HepG2 (cell line): Measurements from ENCODE around the gene TMEFF1. TPM values are rescaled to one million over a fixed set of nuclear protein-coding genes. Genes with fewer than 3 reads are reported as not detected.

ENCODE experiments used
- ATAC-seq: fragments of 200-7000 bp; cut with Tn5 transposase; 3 replicates; pipeline ENCODE4 v1.9.1; 2020; ENCODE audit warnings: mild to moderate bottlenecking, moderate library complexity
- BruUV-seq: library from RNA; stranded (reverse); fragments of 400-500 nt; replicated peaks from 2 replicates; lab custom pipeline; 2021; lab: Mats Ljungman, UMichigan
- CTCF ChIA-PET: fragments of 300-600 bp; formaldehyde crosslinking; extraction: SDS; loops from one replicate; lab custom pipeline; 2021; ENCODE audit warnings: low total read pairs, inconsistent platforms, low intra/inter-chr PET ratio; lab: Yijun Ruan, JAX
- POLR2A ChIA-PET: fragments of 350-600 bp; sonication (Branson Sonifier 250); formaldehyde crosslinking; loops from one replicate; lab custom pipeline; 2020; ENCODE audit warnings: antibody characterized with exemption, inconsistent platforms; lab: Yijun Ruan, JAX
- DNase-seq: peaks from one replicate; pipeline ENCODE4 v3.0.0-alpha.2; 2015; ENCODE audit warnings: low spot score
- FAIRE-seq: peaks from 3 replicates; lab custom pipeline; 2011; peaks lifted over from hg19 to GRCh38; lab: Jason Lieb, UNC
- H2AFZ ChIP-seq: one replicate; pipeline ENCODE4 v1.6.1; 2011; ENCODE audit warnings: low read length, inconsistent platforms
- H3K27ac ChIP-seq: fragments of 300-600 bp; 3 replicates; pipeline ENCODE4 v1.8.0; 2011; ENCODE audit warnings: mixed run types, mild to moderate bottlenecking, mixed read lengths, low read length, inconsistent platforms; ENCODE audit not compliant: insufficient read depth; ENCODE audit errors: extremely low read length
- H3K27me3 ChIP-seq, 2 experiments: fragments of 200-600 bp in 1 of 2; 2 replicates in 1 of 2; 3 replicates in 1 of 2; pipeline versions ENCODE4 v1.6.0 to v1.8.0; 2011; ENCODE audit warnings: low read length in 2 of 2, mild to moderate bottlenecking in 2 of 2, moderate library complexity in 2 of 2, inconsistent platforms in 1 of 2; ENCODE audit not compliant: insufficient read depth in 2 of 2, control insufficient read depth in 1 of 2
- H3K36me3 ChIP-seq, 2 experiments: fragments of 200-600 bp in 1 of 2; replicated peaks in 1 of 2; 2 replicates in 1 of 2; 3 replicates in 1 of 2; pipeline versions ENCODE4 v1.5.1 to v1.8.0; 2011; ENCODE audit warnings: low read length in 2 of 2, inconsistent platforms in 1 of 2; ENCODE audit not compliant: insufficient read depth in 2 of 2, control insufficient read depth in 1 of 2
- H3K4me1 ChIP-seq: 2 replicates; pipeline ENCODE4 v1.5.1; 2012; ENCODE audit warnings: low read length, inconsistent platforms; ENCODE audit not compliant: insufficient read depth
- H3K4me2 ChIP-seq: 2 replicates; pipeline ENCODE4 v1.6.0; 2011; ENCODE audit warnings: low read depth, low read length, inconsistent platforms
- H3K4me3 ChIP-seq, 3 experiments: fragments of 200-600 bp in 1 of 3; sonication (generic), shearing (Covaris generic) in 1 of 3; replicated peaks in 1 of 3; 2 replicates each; pipeline ENCODE4 v1.5.1; 2011 to 2016; ENCODE audit warnings: low read length in 3 of 3, inconsistent platforms in 2 of 3, low read depth in 2 of 3, mild to moderate bottlenecking in 2 of 3, control low read depth in 1 of 3, mixed read lengths in 1 of 3; ENCODE audit not compliant: insufficient read depth in 1 of 3
- H3K79me2 ChIP-seq: one replicate; pipeline ENCODE4 v1.6.1; 2011; ENCODE audit warnings: low read length, inconsistent platforms; ENCODE audit not compliant: insufficient read depth
- H3K9ac ChIP-seq: 2 replicates; pipeline ENCODE4 v1.6.0; 2011; ENCODE audit warnings: mild to moderate bottlenecking, low read depth, low read length, inconsistent platforms; ENCODE audit not compliant: insufficient read depth
- H3K9me3 ChIP-seq: 2 replicates; pipeline ENCODE4 v1.5.1; 2012; ENCODE audit warnings: mild to moderate bottlenecking, low read length
- H4K20me1 ChIP-seq: 2 replicates; pipeline ENCODE4 v1.6.0; 2011; ENCODE audit warnings: inconsistent platforms, mild to moderate bottlenecking, low read length, moderate library complexity; ENCODE audit not compliant: insufficient read depth
- CEBPB ChIP-seq: IDR thresholded peaks from 2 replicates; pipeline ENCODE4 v1.6.1; 2011; ENCODE audit warnings: low read depth, low read length, improper control_type of control experiment, borderline replicate concordance
- HIC2 ChIP-seq: sonication (generic); formaldehyde crosslinking; IDR thresholded peaks from 2 replicates; pipeline ENCODE4 v1.9.0; 2022; ENCODE audit warnings: low read depth, missing genetic modification reagents
- KDM5A ChIP-seq: fragments of 200-600 bp; sonication (generic); IDR thresholded peaks from 2 replicates; pipeline ENCODE4 v1.7.0; 2018; ENCODE audit warnings: antibody characterized with exemption, mild to moderate bottlenecking, low read length, borderline replicate concordance
- KLF12 ChIP-seq: sonication (generic); formaldehyde crosslinking; IDR thresholded peaks from 2 replicates; pipeline ENCODE4 v1.4.0; 2020; ENCODE audit warnings: missing genetic modification reagents, borderline replicate concordance
- PRMT3 ChIP-seq: sonication (generic); formaldehyde crosslinking; IDR thresholded peaks from 2 replicates; pipeline ENCODE4 v1.8.1; 2022; ENCODE audit warnings: low read depth, mild to moderate bottlenecking, moderate library complexity, missing genetic modification reagents, borderline replicate concordance
- SP2 ChIP-seq: sonication (generic); formaldehyde crosslinking; IDR thresholded peaks from 2 replicates; pipeline ENCODE4 v1.5.1; 2020; ENCODE audit warnings: mild to moderate bottlenecking, missing genetic modification reagents
- TAF15 ChIP-seq: fragments of 200-400 bp; formaldehyde crosslinking; IDR thresholded peaks from one replicate; pipeline ENCODE4 v1.6.1; 2018; ENCODE audit warnings: mild to moderate bottlenecking, low read depth, low read length; ENCODE audit not compliant: poor library complexity, severe bottlenecking
- ZMAT3 ChIP-seq: sonication (generic); formaldehyde crosslinking; conservative IDR thresholded peaks from 2 replicates; pipeline ENCODE4 v1.7.0; 2021; ENCODE audit warnings: missing genetic modification reagents
- ZNF3 ChIP-seq: IDR thresholded peaks from 2 replicates; pipeline ENCODE4 v1.7.0; 2017; ENCODE audit warnings: inconsistent platforms
- ZNF451 ChIP-seq: sonication (generic); formaldehyde crosslinking; IDR thresholded peaks from 2 replicates; pipeline ENCODE4 v1.5.0; 2020; ENCODE audit warnings: mild to moderate bottlenecking, missing genetic modification reagents
- ZNF513 ChIP-seq: sonication (generic); formaldehyde crosslinking; conservative IDR thresholded peaks from 2 replicates; pipeline ENCODE4 v1.5.0; 2020; ENCODE audit warnings: missing genetic modification reagents
- ZNF556 ChIP-seq: sonication (generic); formaldehyde crosslinking; IDR thresholded peaks from 2 replicates; pipeline ENCODE4 v1.4.0; 2020; ENCODE audit warnings: mild to moderate bottlenecking, missing genetic modification reagents, borderline replicate concordance
- ZNF816 ChIP-seq: sonication (generic); formaldehyde crosslinking; IDR thresholded peaks from 2 replicates; pipeline ENCODE4 v1.8.0; 2022; ENCODE audit warnings: missing genetic modification reagents, mild to moderate bottlenecking, borderline replicate concordance
- WGBS: methylation state at CpG from one replicate; pipeline ENCODE4 v1.1.6; 2017; ENCODE audit warnings: low lambda C conversion rate; 5-methylcytosine and 5-hydroxymethylcytosine counted together
- in situ Hi-C: cut with HindIII; loops from 2 replicates; pipeline ENCODE4 v1.10.0; 2017; ENCODE audit warnings: low pct_unique_long_range_greater_than_20kb; ENCODE audit not compliant: extremely low pct_ligation_motif_present
- intact Hi-C: fragments of 100-400 bp; cut with micrococcal nuclease; formaldehyde crosslinking; loops from one replicate; pipeline ENCODE4 v1.10.0; 2022; ENCODE audit not compliant: unreplicated experiment
- polyA plus RNA-seq, 8 experiments: library from polyadenylated mRNA; depleted of rRNA in 3 of 8; stranded (reverse) in 7 of 8; unstranded in 1 of 8; fragments of >200 nt; fragmentation: Illumina TruSeq in 4 of 8; extraction: Trizol in 4 of 8; gene quantifications; 2 replicates each; pipeline versions ENCODE4 v1.2.1 to v1.2.3, GENCODE V29; 2011 to 2016; ENCODE audit warnings: low read depth in 4 of 8, missing spikeins in 1 of 8, mixed read lengths in 1 of 8; ENCODE audit not compliant: insufficient read depth in 1 of 8
- total RNA-seq, 5 experiments: library from RNA; depleted of rRNA; stranded (reverse); fragments of >200 nt; fragmentation: Illumina TruSeq; extraction: Trizol; gene quantifications; 2 replicates each; pipeline ENCODE4 v1.2.3, GENCODE V29; 2016; ENCODE audit warnings: low read depth in 1 of 5
- TF ChIP-seq, protein P1 (sequence below): IDR thresholded peaks from 2 replicates; pipeline ENCODE4 v1.6.1; 2016; ENCODE audit warnings: missing genetic modification reagents, missing compliant biosample characterization

TMEFF1 gene
- total and polyA plus RNA-seq, 2 of the 13 experiments (the other 11 are each of a cell fraction or from before 2014, with no cell fraction given): 0.87 to 1.9 TPM

GRCh38 chr9:100575765-100576386, 102.9 kb downstream of the TMEFF1 start:
- WGBS: 69% methylated on average over 1 of the region's 2 CpGs
- FAIRE-seq (no peak), DNase-seq (no peak), ATAC-seq (no peak)
- Histone ChIP-seq H4K20me1 (no peaks in the 10 kb centered on the region), H3K4me2 (no peak overlapping the region), H3K79me2 (no peaks in the 10 kb centered on the region), H3K36me3 (no peaks in the 10 kb centered on the region), H3K4me1 (no peaks in the 10 kb centered on the region), H3K9ac (no peak overlapping the region), H3K27ac (no peak overlapping the region), H3K4me3 (no peak overlapping the region), H3K27me3 (no peaks in the 10 kb centered on the region), H3K9me3 (no peaks in the 10 kb centered on the region), H2AFZ (no peak overlapping the region)
- POLR2A ChIA-PET: no interaction called here
- CTCF ChIA-PET: no interaction called here
- TF ChIP-seq KDM5A: no peak
- in situ Hi-C loops (loop anchor here (25.0 kb wide), 2 partner anchors 539 to 1414 kb away; no protein-coding TSS in a partner anchor), intact Hi-C loops (no loop called here)
- no TSS peak for BruUV-seq

- no peak within 1 kb of the TSS for H3K27ac ChIP-seq
- H3K9ac ChIP-seq: no peak within 1 kb of the TSS
- WGBS: 69% methylated on average over 10 of the region's 10 CpGs
- no peaks in the 10 kb centered on the region for H3K27me3 ChIP-seq
- FAIRE-seq (no peak), ATAC-seq (no peak), DNase-seq (no peak)
- intact Hi-C loops: no loop called here
- in situ Hi-C loops: loop anchor here (25.0 kb wide), 2 partner anchors 541 to 1416 kb away; no protein-coding TSS in a partner anchor
- no peaks in the 10 kb centered on the region for H4K20me1 ChIP-seq
- no peak within 1 kb of the TSS for H3K4me3 ChIP-seq
- ChIA-PET CTCF (no interaction called here), POLR2A (no interaction called here)
- no peak for TF ChIP-seq PRMT3 (CRISPR knock-in tag)
- no peak for TF ChIP-seq SP2 (CRISPR knock-in tag)
- TF ChIP-seq ZNF3 (CRISPR knock-in tag): no peak
- TF ChIP-seq KLF12 (CRISPR knock-in tag): no peak
- TF ChIP-seq CEBPB: no peak
- TF ChIP-seq, protein P1, sequence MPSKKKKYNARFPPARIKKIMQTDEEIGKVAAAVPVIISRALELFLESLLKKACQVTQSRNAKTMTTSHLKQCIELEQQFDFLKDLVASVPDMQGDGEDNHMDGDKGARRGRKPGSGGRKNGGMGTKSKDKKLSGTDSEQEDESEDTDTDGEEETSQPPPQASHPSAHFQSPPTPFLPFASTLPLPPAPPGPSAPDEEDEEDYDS (CRISPR knock-in tag): no peak
- TF ChIP-seq ZNF451: no peak
- TF ChIP-seq ZNF513 (CRISPR knock-in tag): no peak
- TF ChIP-seq ZNF816 (CRISPR knock-in tag): no peak
- no peak for TF ChIP-seq HIC2 (CRISPR knock-in tag)
- TF ChIP-seq ZNF556 (CRISPR knock-in tag): no peak
- TF ChIP-seq ZMAT3 (CRISPR knock-in tag): no peak
- TF ChIP-seq TAF15: no peak
- no peaks in the 10 kb centered on the region for H3K79me2 ChIP-seq
- no peaks in the 10 kb centered on the region for H3K36me3 ChIP-seq
- H3K4me2 ChIP-seq: no peak within 1 kb of the TSS
- H2AFZ ChIP-seq: no peak within 1 kb of the TSS
- no peaks in the 10 kb centered on the region for H3K9me3 ChIP-seq
- no peaks in the 10 kb centered on the region for H3K4me1 ChIP-seq
- no TSS peak for BruUV-seq
These were observed 105.0 kb downstream of the TMEFF1 start, which contains the start of gene CAVIN4 for GRCh38 chr9:100577776-100578448. TSS of gene CAVIN4 (plus strand) at chr9:100578079. CDS start at chr9:100578144, 65 bp downstream.
